ENCODE measurements around the gene COBL. TPM values are rescaled to one million over a fixed set of nuclear protein-coding genes. Genes with fewer than 3 reads are reported as not detected.

Gene COBL
- total RNA-seq, 1 experiment from 2014 or later: 52.3 TPM

- Mint-ChIP-seq H3K9me3 (no peaks in the 10 kb centered on the region), H3K36me3 (ENCODE audit: insufficient read depth in 1 of 3, low read depth in 3 of 3) (peaks cover 0 to 38% (median 18%) of the 10 kb centered on the region in 3 experiments; a peak in 5 of 7 replicates), H3K27me3 (ENCODE audit: low read depth) (no peaks in the 10 kb centered on the region; the same call in 1 of the 2 replicates), H3K4me3 (no peak overlapping the region), H3K27ac (no peak overlapping the region), H3K4me1 (peaks cover 7 to 10% of the 10 kb centered on the region in 2 experiments)
- no peak overlapping the region for H2BK120ac ChIP-seq (ENCODE audit: low read depth, low read length, poor library complexity, severe bottlenecking)
- H3K4me1 ChIP-seq (ENCODE audit: insufficient read depth, low read length): 0 out of 2 replicates have a peak, but pooled peaks cover 2% of the 10 kb centered on the region
- no peak overlapping the region for H2AFZ ChIP-seq (ENCODE audit: low read length)
- no peak overlapping the region for H3K23ac ChIP-seq (ENCODE audit: insufficient read length, low read depth, low read length)
- H3K79me2 ChIP-seq (ENCODE audit: insufficient read depth, low read length): no peaks in the 10 kb centered on the region
- no peaks in the 10 kb centered on the region for H3K27me3 ChIP-seq (ENCODE audit: insufficient read depth, low read length)
- no peak for TF ChIP-seq CTCF (conservative IDR thresholded peaks at IDR 0.05)
- no peak overlapping the region for H2BK20ac ChIP-seq (ENCODE audit: low read depth, low read length, poor library complexity, severe bottlenecking)
- H3T11ph ChIP-seq (ENCODE audit: low read length): no peak overlapping the region
- no peak overlapping the region for H3K18ac ChIP-seq (ENCODE audit: insufficient read length, low read depth, low read length)
- no peak overlapping the region for H3K56ac ChIP-seq (ENCODE audit: insufficient read length, low read depth, low read length)
- H4K91ac ChIP-seq (ENCODE audit: insufficient read length, low read depth, low read length): no peak overlapping the region
- no peaks in the 10 kb centered on the region for H4K20me1 ChIP-seq (ENCODE audit: control insufficient read depth, insufficient read depth, insufficient read length)
- no peak overlapping the region for H3K9ac ChIP-seq (ENCODE audit: extremely low read depth, insufficient read length, low read length)
- no peak overlapping the region for H2BK5ac ChIP-seq (ENCODE audit: insufficient read length, low read length)
- no peaks in the 10 kb centered on the region for H3K9me3 ChIP-seq (ENCODE audit: control insufficient read depth, low read depth, low read length)
- no peak for DNase-seq
- no peaks in the 10 kb centered on the region for H3K79me1 ChIP-seq (ENCODE audit: insufficient read depth, low read depth, low read length, poor library complexity, severe bottlenecking)
- H2BK12ac ChIP-seq (ENCODE audit: insufficient read length, low read depth, low read length): no peak overlapping the region
- H3K23me2 ChIP-seq (ENCODE audit: insufficient read length, low read depth, low read length, poor library complexity, severe bottlenecking): no peaks in the 10 kb centered on the region
- H4K5ac ChIP-seq (ENCODE audit: insufficient read length, low read depth, low read length): no peak overlapping the region
- no peak overlapping the region for H4K8ac ChIP-seq (replicated peaks; ENCODE audit: insufficient read length, low read depth, low read length)
- H2BK15ac ChIP-seq (ENCODE audit: low read depth, low read length): no peak overlapping the region
- WGBS (ENCODE audit: extremely low coverage, insufficient read length, low lambda C conversion rate): no CpG with 5 or more reads among the region's 2 CpGs
- no peak overlapping the region for H3K4me2 ChIP-seq (ENCODE audit: insufficient read depth, insufficient read length, low read length)
- no peak overlapping the region for H3K27ac ChIP-seq (ENCODE audit: insufficient read length, low read depth, low read length)
- H3K4ac ChIP-seq (ENCODE audit: low read depth, low read length): no peak overlapping the region
- no peak overlapping the region for H2AK5ac ChIP-seq (ENCODE audit: insufficient read length, low read length)
- H3K14ac ChIP-seq (ENCODE audit: insufficient read depth, low read length): no peak overlapping the region
Measured at GRCh38 chr7:51189777-51190176, 126.8 kb downstream of the COBL start.

Data from H9 (cell line).